ENCODE measurements around the gene UGT2B7.

UGT2B7 gene

DNA sequence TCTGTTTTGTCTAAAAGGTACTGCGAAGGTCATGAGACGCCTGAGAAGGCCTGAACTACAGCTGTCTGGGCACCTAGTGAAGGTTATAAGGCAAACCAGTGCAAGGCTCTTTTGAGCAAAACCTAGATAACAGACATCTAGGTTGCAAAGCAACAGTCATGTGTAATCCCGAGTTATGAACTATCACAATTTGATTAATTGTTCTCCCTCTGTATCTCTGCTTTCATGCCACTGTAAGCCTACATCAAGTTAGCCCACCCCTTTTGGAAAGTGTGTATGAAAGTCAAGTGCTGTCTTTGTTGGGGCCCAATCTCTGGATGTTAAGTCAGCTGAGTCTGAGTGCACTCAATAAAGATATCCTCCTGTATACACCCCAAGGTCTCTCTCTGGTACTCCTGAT is 31.9 kb upstream of the UGT2B7 start:
- Histone ChIP-seq H3F3A (ENCODE audit: insufficient read depth) (no peaks in the 10 kb centered on the region), H3K36me3 (ENCODE audit: low read length) (no peaks in the 10 kb centered on the region), H3K9me3 (ENCODE audit: insufficient read depth, low read length) (no peaks in the 10 kb centered on the region), H3K4me2 (ENCODE audit: low read depth, low read length, poor library complexity, severe bottlenecking) (no peak overlapping the region), H3K27me3 (ENCODE audit: low read length) (no peaks in the 10 kb centered on the region), H3K9ac (ENCODE audit: low read length) (no peak overlapping the region), H4K20me1 (ENCODE audit: low read depth, low read length) (no peaks in the 10 kb centered on the region), H3K4me3 (ENCODE audit: insufficient read depth, low read length, poor library complexity, severe bottlenecking) (no peak overlapping the region), H3K27ac (ENCODE audit: low read depth, low read length) (no peak overlapping the region), H2AFZ (ENCODE audit: low read depth, low read length, severe bottlenecking) (no peak overlapping the region), H3K79me2 (ENCODE audit: insufficient read depth, low read length) (no peaks in the 10 kb centered on the region), H3K9me2 (replicated peaks; ENCODE audit: insufficient read depth, low read length) (no peaks in the 10 kb centered on the region)
- TF ChIP-seq, protein P1, sequence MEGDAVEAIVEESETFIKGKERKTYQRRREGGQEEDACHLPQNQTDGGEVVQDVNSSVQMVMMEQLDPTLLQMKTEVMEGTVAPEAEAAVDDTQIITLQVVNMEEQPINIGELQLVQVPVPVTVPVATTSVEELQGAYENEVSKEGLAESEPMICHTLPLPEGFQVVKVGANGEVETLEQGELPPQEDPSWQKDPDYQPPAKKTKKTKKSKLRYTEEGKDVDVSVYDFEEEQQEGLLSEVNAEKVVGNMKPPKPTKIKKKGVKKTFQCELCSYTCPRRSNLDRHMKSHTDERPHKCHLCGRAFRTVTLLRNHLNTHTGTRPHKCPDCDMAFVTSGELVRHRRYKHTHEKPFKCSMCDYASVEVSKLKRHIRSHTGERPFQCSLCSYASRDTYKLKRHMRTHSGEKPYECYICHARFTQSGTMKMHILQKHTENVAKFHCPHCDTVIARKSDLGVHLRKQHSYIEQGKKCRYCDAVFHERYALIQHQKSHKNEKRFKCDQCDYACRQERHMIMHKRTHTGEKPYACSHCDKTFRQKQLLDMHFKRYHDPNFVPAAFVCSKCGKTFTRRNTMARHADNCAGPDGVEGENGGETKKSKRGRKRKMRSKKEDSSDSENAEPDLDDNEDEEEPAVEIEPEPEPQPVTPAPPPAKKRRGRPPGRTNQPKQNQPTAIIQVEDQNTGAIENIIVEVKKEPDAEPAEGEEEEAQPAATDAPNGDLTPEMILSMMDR (IDR thresholded peaks at IDR 0.05; ENCODE audit: insufficient read depth, low read length, poor library complexity, severe bottlenecking), result no peak
- no peak for TF ChIP-seq EZH2phosphoT487 (conservative IDR thresholded peaks at IDR 0.05; ENCODE audit: low read length)

DNA sequence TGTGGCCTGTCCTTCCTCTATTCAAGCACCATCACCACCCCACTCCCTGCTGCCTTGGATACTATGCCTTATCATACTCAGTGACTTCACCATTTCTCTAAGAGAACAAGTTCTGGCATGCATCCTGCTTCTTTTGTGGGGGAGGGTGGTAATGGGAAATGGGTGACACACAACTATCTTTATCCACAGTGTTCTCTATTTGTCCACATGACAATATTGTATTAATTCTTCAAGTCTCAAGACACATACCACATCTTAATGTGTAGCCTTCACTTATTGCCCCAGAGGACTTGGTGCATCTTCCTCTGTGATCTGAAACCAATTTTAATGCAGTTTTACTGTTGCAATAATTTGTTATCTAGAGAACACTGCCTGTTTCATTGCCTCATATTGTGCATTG is 29.3 kb upstream of the UGT2B7 start:
- Histone ChIP-seq H3K4me3 (ENCODE audit: insufficient read depth, low read length, poor library complexity, severe bottlenecking) (no peak overlapping the region), H3K27ac (ENCODE audit: low read depth, low read length) (no peak overlapping the region), H3K79me2 (ENCODE audit: insufficient read depth, low read length) (no peaks in the 10 kb centered on the region), H2AFZ (ENCODE audit: low read depth, low read length, severe bottlenecking) (no peak overlapping the region), H3K9me3 (ENCODE audit: insufficient read depth, low read length) (no peaks in the 10 kb centered on the region), H3F3A (ENCODE audit: insufficient read depth) (no peaks in the 10 kb centered on the region), H3K36me3 (ENCODE audit: low read length) (no peaks in the 10 kb centered on the region), H3K27me3 (ENCODE audit: low read length) (no peaks in the 10 kb centered on the region), H4K20me1 (ENCODE audit: low read depth, low read length) (no peaks in the 10 kb centered on the region), H3K4me2 (ENCODE audit: low read depth, low read length, poor library complexity, severe bottlenecking) (no peak overlapping the region), H3K9me2 (replicated peaks; ENCODE audit: insufficient read depth, low read length) (no peaks in the 10 kb centered on the region), H3K9ac (ENCODE audit: low read length) (no peak overlapping the region)
- TF ChIP-seq EZH2phosphoT487 (conservative IDR thresholded peaks at IDR 0.05; ENCODE audit: low read length), result no peak
- TF ChIP-seq, protein P1 (IDR thresholded peaks at IDR 0.05; ENCODE audit: insufficient read depth, low read length, poor library complexity, severe bottlenecking), result no peak

DNA sequence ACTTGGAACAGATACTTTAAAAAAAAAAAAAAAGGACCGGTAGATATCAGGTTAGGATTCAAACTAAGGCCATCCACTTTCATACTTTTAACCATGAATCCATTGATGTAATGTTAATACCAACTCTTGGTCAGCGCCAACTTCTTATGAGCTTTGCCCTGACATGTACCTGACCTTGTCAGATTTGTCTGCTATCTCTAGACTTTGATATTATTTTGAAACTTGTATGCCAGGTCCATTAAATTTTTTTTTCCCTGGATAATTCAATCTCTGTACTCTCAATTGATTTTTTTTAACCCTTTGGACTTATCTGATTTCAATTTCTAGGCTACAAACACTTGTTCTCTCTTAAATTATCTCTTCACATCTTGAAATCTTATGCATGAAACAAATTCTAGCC is 27.2 kb upstream of the UGT2B7 start:
- Histone ChIP-seq H3K36me3 (ENCODE audit: low read length) (no peaks in the 10 kb centered on the region), H3K9ac (ENCODE audit: low read length) (no peak overlapping the region), H2AFZ (ENCODE audit: low read depth, low read length, severe bottlenecking) (no peak overlapping the region), H3K27ac (ENCODE audit: low read depth, low read length) (no peak overlapping the region), H3K27me3 (ENCODE audit: low read length) (no peaks in the 10 kb centered on the region), H4K20me1 (ENCODE audit: low read depth, low read length) (no peaks in the 10 kb centered on the region), H3K4me2 (ENCODE audit: low read depth, low read length, poor library complexity, severe bottlenecking) (no peak overlapping the region), H3F3A (ENCODE audit: insufficient read depth) (no peaks in the 10 kb centered on the region), H3K9me3 (ENCODE audit: insufficient read depth, low read length) (no peaks in the 10 kb centered on the region), H3K4me3 (ENCODE audit: insufficient read depth, low read length, poor library complexity, severe bottlenecking) (no peak overlapping the region), H3K79me2 (ENCODE audit: insufficient read depth, low read length) (no peaks in the 10 kb centered on the region), H3K9me2 (replicated peaks; ENCODE audit: insufficient read depth, low read length) (no peaks in the 10 kb centered on the region)
- TF ChIP-seq EZH2phosphoT487 (conservative IDR thresholded peaks at IDR 0.05; ENCODE audit: low read length), result no peak
- TF ChIP-seq, protein P1 (IDR thresholded peaks at IDR 0.05; ENCODE audit: insufficient read depth, low read length, poor library complexity, severe bottlenecking), result no peak

Measured in SU-DHL-6 (cell line).